Neural progenitor cell (in vitro differentiated cells): ENCODE results near the gene CKS2. TPM values are rescaled to one million over a fixed set of nuclear protein-coding genes. Genes with fewer than 3 reads are reported as not detected.

Source experiments
- DNase-seq: peaks from one replicate; pipeline ENCODE4 v3.0.0-alpha.2; 2016; ENCODE audit warnings: low spot score
- H2AFZ ChIP-seq: fragments of 200-600 bp; sonication (generic); replicated peaks from 2 replicates; pipeline ENCODE4 v1.6.1; 2016; ENCODE audit warnings: antibody characterized with exemption
- H3F3A ChIP-seq: fragments of 200-600 bp; sonication (generic); 2 replicates; pipeline ENCODE4 v1.6.1; 2016; ENCODE audit warnings: antibody characterized with exemption, low read depth
- H3K27ac ChIP-seq: fragments of 200-600 bp; sonication (generic); 2 replicates; pipeline ENCODE4 v1.5.1; 2016; ENCODE audit warnings: mild to moderate bottlenecking
- H3K27me3 ChIP-seq: fragments of 200-600 bp; sonication (generic); 2 replicates; pipeline ENCODE4 v1.6.1; 2016; ENCODE audit warnings: mild to moderate bottlenecking, moderate library complexity
- H3K36me3 ChIP-seq: fragments of 200-600 bp; sonication (generic); 2 replicates; pipeline ENCODE4 v1.5.1; 2016
- H3K4me1 ChIP-seq: fragments of 200-600 bp; sonication (generic); 2 replicates; pipeline ENCODE4 v1.6.1; 2016; ENCODE audit warnings: mixed run types
- H3K4me2 ChIP-seq: fragments of 200-600 bp; sonication (generic); 2 replicates; pipeline ENCODE4 v1.6.1; 2016
- H3K4me3 ChIP-seq: fragments of 200-600 bp; sonication (generic); 2 replicates; pipeline ENCODE4 v1.5.1; 2016
- H3K79me2 ChIP-seq: fragments of 200-600 bp; sonication (generic); 2 replicates; pipeline ENCODE4 v1.6.1; 2016; ENCODE audit warnings: low read depth
- H3K9ac ChIP-seq: fragments of 200-600 bp; sonication (generic); 2 replicates; pipeline ENCODE4 v1.6.1; 2016
- H3K9me3 ChIP-seq: fragments of 200-600 bp; sonication (generic); 2 replicates; pipeline ENCODE4 v1.5.1; 2016; ENCODE audit warnings: low read depth
- H4K20me1 ChIP-seq: fragments of 200-600 bp; sonication (generic); 2 replicates; pipeline ENCODE4 v1.6.1; 2016; ENCODE audit warnings: low read depth
- H3K27ac Mint-ChIP-seq: 3 replicates; pipeline ENCODE4 v1.8.0; 2021; ENCODE audit warnings: mixed read lengths
- H3K27me3 Mint-ChIP-seq: 2 replicates; pipeline ENCODE4 v1.8.0; 2022; ENCODE audit warnings: low read depth, mild to moderate bottlenecking, inconsistent platforms, moderate library complexity, mixed read lengths; ENCODE audit not compliant: insufficient read depth
- H3K36me3 Mint-ChIP-seq: 3 replicates; pipeline ENCODE4 v1.8.0; 2021; ENCODE audit warnings: mixed read lengths
- H3K4me1 Mint-ChIP-seq: 3 replicates; pipeline ENCODE4 v1.8.0; 2021; ENCODE audit warnings: mixed read lengths
- H3K4me3 Mint-ChIP-seq: 3 replicates; pipeline ENCODE4 v1.8.0; 2021; ENCODE audit warnings: mild to moderate bottlenecking, moderate library complexity, mixed read lengths
- H3K9me3 Mint-ChIP-seq: 3 replicates; pipeline ENCODE4 v1.8.0; 2020; ENCODE audit warnings: mixed read lengths
- CTCF ChIP-seq: fragments of 200-600 bp; sonication (generic); IDR thresholded peaks from 2 replicates; pipeline ENCODE4 v1.5.1; 2017; ENCODE audit warnings: antibody characterized with exemption, mild to moderate bottlenecking
- EZH2 ChIP-seq: fragments of 200-600 bp; sonication (generic); IDR thresholded peaks from 2 replicates; pipeline ENCODE4 v1.6.1; 2017; ENCODE audit warnings: antibody characterized with exemption, mild to moderate bottlenecking, moderate library complexity
- EZH2phosphoT487 ChIP-seq: fragments of 200-600 bp; sonication (generic); IDR thresholded peaks from 2 replicates; pipeline ENCODE4 v1.6.1; 2017; ENCODE audit warnings: antibody characterized with exemption
- total RNA-seq: library from RNA; depleted of rRNA; stranded (reverse); fragments of >200 nt; gene quantifications from 2 replicates; pipeline ENCODE4 v1.2.3, GENCODE V29; 2015; ENCODE audit warnings: low replicate concordance

Gene CKS2
- total RNA-seq, 1 donor from 2014 or later: 741 TPM

- H3K4me2 ChIP-seq: no peak overlapping the region
- H3K36me3 ChIP-seq: no peaks in the 10 kb centered on the region
- H3K4me1 ChIP-seq: peaks cover 17% of the 10 kb centered on the region
- H2AFZ ChIP-seq: no peak overlapping the region
- no peaks in the 10 kb centered on the region for H3K9me3 Mint-ChIP-seq
- H4K20me1 ChIP-seq: peaks cover 11% of the 10 kb centered on the region
- peaks cover 14% of the 10 kb centered on the region for H3F3A ChIP-seq
- H3K27ac ChIP-seq: no peak overlapping the region
- no peak overlapping the region for H3K4me3 Mint-ChIP-seq
- H3K27me3 Mint-ChIP-seq: peaks cover 2% of the 10 kb centered on the region
- H3K27me3 ChIP-seq: no peaks in the 10 kb centered on the region
- H3K27ac Mint-ChIP-seq: no peak overlapping the region
- peaks cover 29% of the 10 kb centered on the region for H3K4me1 Mint-ChIP-seq
- peaks cover 23% of the 10 kb centered on the region for H3K36me3 Mint-ChIP-seq
- H3K4me3 ChIP-seq: no peak overlapping the region
- H3K9ac ChIP-seq: no peak overlapping the region
- no peaks in the 10 kb centered on the region for H3K79me2 ChIP-seq
- no peak for DNase-seq
- no peak for TF ChIP-seq EZH2
- TF ChIP-seq CTCF: no peak
- TF ChIP-seq EZH2phosphoT487: no peak
- H3K9me3 ChIP-seq: no peaks in the 10 kb centered on the region
Observed at GRCh38 chr9:89362647-89363310, 51.8 kb downstream of the CKS2 start.

GRCh38 chr9:89363311-89363670 is 52.3 kb downstream of the CKS2 start:
- DNase-seq: no peak
- H3K27ac ChIP-seq: no peak overlapping the region
- no peaks in the 10 kb centered on the region for H3K79me2 ChIP-seq
- no peak overlapping the region for H3K9ac ChIP-seq
- peaks cover 14% of the 10 kb centered on the region for H3F3A ChIP-seq
- no peak for TF ChIP-seq EZH2phosphoT487
- no peak for TF ChIP-seq CTCF
- TF ChIP-seq EZH2: no peak
- peaks cover 11% of the 10 kb centered on the region for H4K20me1 ChIP-seq
- no peaks in the 10 kb centered on the region for H3K27me3 ChIP-seq
- H3K9me3 ChIP-seq: no peaks in the 10 kb centered on the region
- no peak overlapping the region for H3K4me3 Mint-ChIP-seq
- no peaks in the 10 kb centered on the region for H3K36me3 ChIP-seq
- peaks cover 2% of the 10 kb centered on the region for H3K27me3 Mint-ChIP-seq
- H3K4me1 ChIP-seq: peaks cover 17% of the 10 kb centered on the region
- no peak overlapping the region for H3K27ac Mint-ChIP-seq
- H3K4me1 Mint-ChIP-seq: peaks cover 29% of the 10 kb centered on the region
- H2AFZ ChIP-seq: no peak overlapping the region
- no peaks in the 10 kb centered on the region for H3K9me3 Mint-ChIP-seq
- peaks cover 21% of the 10 kb centered on the region for H3K36me3 Mint-ChIP-seq
- H3K4me3 ChIP-seq: no peak overlapping the region
- no peak overlapping the region for H3K4me2 ChIP-seq

DNA sequence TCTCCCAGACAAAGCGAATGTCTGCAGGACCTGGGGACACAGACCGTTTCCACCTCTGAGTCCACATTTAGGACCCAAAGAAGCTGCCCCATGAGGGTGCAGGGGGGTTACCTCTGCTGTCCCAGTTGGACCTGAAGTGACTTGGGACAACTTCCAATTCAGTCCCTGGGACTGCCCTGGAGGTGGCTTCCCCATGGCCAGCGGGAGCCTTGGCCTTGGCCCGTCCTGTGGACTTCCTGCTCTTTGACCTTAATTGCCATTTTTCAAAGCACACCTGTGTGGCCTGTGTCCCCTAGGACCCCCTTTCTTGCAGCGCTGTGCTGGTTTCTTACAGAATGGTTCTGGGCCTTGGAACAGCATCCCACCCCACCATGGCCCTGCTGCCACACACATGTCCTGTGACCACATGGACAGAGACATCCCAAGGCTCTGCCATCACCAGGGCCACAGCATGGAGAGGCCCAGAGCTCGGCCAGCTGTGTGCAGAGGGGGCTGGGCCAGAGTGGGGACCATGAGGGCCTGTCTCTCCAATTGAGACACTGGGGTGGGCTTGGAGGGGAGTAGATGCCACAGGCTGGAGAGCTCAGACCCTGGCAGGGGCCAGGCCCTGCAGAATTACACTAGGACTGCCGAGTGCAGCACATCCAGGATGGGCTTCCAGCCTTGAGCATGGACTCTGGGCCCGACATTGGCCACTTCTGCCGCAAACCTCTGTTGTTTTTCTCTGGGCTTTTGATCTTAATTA is 53.1 kb downstream of the CKS2 start:
- Mint-ChIP-seq H3K4me1 (peaks cover 22% of the 10 kb centered on the region), H3K9me3 (no peaks in the 10 kb centered on the region), H3K27ac (peak overlapping the region; percentile 76), H3K4me3 (no peak overlapping the region), H3K27me3 (peaks cover 2% of the 10 kb centered on the region), H3K36me3 (peaks cover 21% of the 10 kb centered on the region)
- Histone ChIP-seq H3K9ac (no peak overlapping the region), H2AFZ (no peak overlapping the region), H3K27me3 (no peaks in the 10 kb centered on the region), H3K4me3 (no peak overlapping the region), H3F3A (peaks cover 12% of the 10 kb centered on the region), H3K4me1 (peaks cover 13% of the 10 kb centered on the region), H4K20me1 (peaks cover 11% of the 10 kb centered on the region), H3K36me3 (no peaks in the 10 kb centered on the region), H3K9me3 (no peaks in the 10 kb centered on the region), H3K27ac (no peak overlapping the region), H3K4me2 (no peak overlapping the region), H3K79me2 (no peaks in the 10 kb centered on the region)
- DNase-seq: no peak
- no peak for TF ChIP-seq EZH2
- no peak for TF ChIP-seq CTCF
- no peak for TF ChIP-seq EZH2phosphoT487
